HG03280 (cell line): ENCODE measurements around the gene SBNO1.
"Not testable (repeated sequence)": the region's sequence is repeated elsewhere in the genome, so short reads cannot be mapped to it uniquely, and the experiment has no call there.

Experiments used
- ATAC-seq: cut with Tn5 transposase; IDR thresholded peaks from one replicate; pipeline ENCODE4 v1.9.1; 2021; ENCODE audit warnings: mild to moderate bottlenecking, moderate library complexity; ENCODE audit not compliant: unreplicated experiment

Gene SBNO1

DNA sequence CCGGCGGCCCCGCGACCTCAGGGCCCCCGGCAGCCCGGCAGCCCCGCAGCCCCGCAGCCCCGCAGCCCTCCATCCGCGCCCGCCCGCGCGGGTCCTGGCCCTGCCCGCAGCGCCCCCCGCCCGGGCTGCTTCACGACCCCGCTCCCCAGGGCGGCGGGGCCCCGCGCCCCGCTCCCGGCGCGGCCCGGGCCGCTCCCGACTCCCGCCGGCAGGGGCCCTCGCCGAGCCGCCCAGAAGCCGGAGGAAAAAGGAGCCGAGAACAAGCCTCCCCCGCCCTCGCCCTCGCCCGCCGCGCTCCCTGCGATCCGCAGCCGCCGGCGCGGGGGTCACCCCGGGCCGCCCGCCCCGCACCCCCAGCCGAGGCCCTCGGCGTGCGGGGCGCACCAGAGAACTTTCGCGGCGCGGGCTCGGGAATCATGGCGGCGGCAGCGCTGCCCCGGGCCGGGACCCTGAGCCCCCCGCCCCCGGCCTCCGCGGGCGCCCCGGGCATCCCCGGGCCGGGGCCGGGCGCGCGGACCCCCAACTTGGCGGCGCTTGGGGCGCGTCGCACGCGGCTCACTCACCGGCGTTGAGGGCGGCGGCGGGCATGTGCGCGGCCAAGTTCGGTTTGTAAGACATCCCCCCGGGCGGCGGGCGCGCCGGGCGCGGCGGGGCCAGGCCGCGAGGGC is 93.5 kb downstream of the SBNO1 start:
- peak; percentile 69 for ATAC-seq

- peak; percentile 9 for ATAC-seq
Observed at GRCh38 chr12:123270214-123271000, 94.2 kb downstream of the SBNO1 start.

- no peak for ATAC-seq
Observed at GRCh38 chr12:123269896-123270213, 94.8 kb downstream of the SBNO1 start.

DNA sequence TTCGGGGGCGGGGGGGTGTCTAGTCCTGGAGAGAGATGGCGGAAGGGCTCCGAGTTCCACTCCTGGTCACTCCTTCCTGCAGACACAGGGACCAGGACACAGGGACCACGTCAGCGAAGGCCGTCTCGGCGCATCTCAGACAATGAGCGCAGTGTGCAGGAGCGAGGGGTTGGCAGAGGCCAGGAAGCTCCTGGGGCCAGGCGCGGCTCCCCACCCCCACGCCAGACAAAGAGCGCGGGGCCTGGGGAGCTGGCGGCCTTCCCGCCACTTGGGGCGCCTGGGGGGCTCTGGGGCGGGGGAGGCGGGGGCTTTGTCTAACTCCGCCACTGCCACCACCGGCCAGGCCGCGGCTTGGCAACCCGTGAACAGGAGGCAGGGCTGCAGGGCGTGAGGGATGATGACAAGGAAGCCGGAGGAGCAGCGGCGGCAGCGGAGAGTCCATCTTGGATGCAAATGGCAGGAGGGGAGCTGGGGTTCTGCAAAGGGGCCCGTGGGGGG is 95.2 kb downstream of the SBNO1 start:
- no peak for ATAC-seq

- no peak for ATAC-seq
Observed at GRCh38 chr12:123268850-123269249, 95.8 kb downstream of the SBNO1 start.

DNA sequence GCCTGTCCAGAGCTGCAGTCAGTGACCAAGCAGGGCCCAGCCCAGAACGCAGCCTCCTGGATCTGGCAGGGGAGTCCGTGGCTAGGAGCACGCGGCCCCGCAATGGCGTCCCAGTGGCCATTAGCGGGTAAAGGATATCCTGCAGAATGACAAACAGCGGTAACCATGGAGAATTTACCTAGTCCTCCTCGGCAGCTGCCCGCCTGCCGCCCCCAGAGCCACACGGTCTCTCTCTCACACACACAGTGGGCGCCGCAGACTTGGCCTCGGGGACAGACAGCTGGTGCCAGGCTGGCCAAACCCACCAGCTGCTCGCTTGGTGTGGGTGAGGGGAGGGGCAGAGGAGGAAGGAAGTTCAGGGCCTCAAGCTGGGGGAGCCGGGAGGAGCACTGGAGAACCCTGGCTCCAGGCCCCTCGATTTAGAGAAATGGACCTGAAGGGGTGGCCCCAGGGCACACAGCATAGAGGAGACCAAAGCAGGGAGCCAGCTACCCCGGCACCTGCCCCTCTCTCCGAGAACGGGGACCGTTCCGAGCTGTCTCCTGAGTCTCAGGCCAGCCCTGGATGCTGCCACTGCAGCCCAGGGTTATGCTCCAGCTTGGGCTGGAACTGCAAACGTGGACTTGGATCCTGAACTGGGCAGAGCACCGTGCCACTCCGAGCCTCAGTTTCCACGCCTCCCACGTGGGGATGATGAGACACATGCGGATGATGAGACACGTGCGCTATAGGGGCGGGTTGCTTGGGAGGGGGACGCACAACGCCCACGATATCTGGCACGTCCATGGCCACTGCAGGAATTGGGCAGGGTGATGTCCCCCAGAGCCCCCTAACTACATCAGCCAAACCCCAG is 96.4 kb downstream of the SBNO1 start:
- ATAC-seq = no peak

DNA sequence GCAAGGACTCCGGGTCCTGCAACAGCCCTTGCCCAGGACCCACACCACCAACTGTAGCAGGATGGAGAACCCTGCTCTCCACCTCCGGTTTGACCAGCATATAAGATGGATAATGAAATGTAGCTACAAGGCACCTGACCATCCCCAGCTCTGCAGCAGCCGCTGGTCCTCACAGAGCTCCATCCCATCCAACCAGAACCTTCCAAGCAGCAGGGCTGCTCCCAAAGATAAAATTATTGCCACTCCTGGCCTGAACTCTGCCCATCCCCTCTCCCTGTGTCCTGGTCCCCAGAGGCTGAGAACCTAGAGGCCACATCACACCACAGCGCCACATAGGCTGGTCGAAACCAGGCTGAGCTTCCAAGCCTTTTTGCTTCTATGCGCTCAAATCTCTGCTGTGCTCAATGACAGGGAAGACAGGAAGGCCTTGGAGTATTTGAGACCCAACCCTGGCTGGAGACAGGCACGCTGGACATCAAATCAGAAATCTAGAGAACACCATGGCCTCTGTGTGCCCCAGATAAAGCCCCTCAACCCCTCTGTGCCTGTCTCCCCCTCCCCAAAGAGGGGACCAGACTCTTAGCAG is 97.2 kb downstream of the SBNO1 start:
- ATAC-seq = no peak

- no peak for ATAC-seq
Observed at GRCh38 chr12:123266679-123267277, 97.9 kb downstream of the SBNO1 start.

DNA sequence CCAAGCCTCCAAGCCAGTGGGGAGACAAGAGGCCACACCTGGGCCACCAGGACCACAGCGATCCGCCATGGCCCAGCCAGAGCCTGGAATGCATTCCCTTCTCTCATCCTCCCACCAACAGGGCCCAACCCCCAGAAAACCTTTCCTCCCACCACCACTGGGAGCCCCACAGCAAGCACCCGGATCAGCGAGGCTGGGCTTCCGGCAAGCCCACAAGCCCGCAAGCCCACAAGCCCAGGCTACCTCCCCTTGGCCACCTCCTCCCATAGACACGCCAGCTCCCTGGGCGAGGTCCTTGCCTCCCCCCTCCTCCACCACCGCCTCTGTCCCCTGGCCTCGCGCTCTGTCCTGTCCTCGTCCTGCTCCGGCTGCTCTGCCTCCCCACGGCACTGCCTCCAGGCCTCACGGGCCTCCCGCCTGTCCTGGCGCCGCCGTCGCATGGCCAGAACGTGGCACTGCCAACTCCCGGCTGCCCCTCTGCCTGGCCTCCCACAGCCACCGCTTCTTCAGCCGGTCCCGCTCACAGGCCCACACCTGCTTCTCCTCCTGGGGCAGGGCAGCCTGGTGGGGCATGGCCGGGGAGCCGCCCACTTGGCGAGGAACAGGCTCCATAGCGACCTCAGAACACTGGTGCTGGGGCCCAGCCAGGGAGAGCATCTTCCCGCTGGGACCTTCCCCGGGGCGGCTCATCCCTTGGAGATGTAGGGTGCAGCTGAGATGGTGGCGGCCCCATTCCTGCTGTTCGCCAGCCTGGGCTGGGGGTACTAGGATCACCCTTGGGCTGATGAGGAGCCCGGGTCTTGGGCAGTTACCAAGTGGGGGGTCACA is 98.6 kb downstream of the SBNO1 start:
- ATAC-seq = no peak

GRCh38 chr12:123264642-123265041 is 100.0 kb downstream of the SBNO1 start:
- ATAC-seq = no peak

- ATAC-seq = no peak
Observed at GRCh38 chr12:123263196-123263817, 101.3 kb downstream of the SBNO1 start.

- ATAC-seq = no peak
Observed at GRCh38 chr12:123261196-123261595, 103.5 kb downstream of the SBNO1 start.

DNA sequence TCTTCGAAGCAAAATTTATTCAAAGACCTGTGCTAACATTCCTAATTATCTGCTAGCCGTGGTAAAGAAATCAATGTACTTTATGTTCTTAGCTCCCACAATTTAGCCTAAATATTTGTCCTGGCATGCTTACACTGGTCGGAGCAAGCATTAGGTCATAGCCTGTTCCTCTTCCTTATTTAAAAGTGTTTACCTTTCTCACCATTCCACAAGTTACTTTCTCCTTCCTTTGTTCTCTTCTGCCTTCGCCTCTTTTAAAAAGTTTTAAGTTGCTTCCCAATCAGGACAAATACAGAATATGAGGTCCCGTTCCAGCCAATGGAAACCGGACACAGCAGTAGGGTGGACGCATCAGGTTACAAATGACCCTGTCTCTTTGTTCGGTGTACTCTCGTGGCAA is 104.6 kb downstream of the SBNO1 start:
- ATAC-seq = no peak

- no peak for ATAC-seq
Observed at GRCh38 chr12:123258593-123258992, 106.1 kb downstream of the SBNO1 start.

- no peak for ATAC-seq
Observed at GRCh38 chr12:123254853-123255446, 109.7 kb downstream of the SBNO1 start.

DNA sequence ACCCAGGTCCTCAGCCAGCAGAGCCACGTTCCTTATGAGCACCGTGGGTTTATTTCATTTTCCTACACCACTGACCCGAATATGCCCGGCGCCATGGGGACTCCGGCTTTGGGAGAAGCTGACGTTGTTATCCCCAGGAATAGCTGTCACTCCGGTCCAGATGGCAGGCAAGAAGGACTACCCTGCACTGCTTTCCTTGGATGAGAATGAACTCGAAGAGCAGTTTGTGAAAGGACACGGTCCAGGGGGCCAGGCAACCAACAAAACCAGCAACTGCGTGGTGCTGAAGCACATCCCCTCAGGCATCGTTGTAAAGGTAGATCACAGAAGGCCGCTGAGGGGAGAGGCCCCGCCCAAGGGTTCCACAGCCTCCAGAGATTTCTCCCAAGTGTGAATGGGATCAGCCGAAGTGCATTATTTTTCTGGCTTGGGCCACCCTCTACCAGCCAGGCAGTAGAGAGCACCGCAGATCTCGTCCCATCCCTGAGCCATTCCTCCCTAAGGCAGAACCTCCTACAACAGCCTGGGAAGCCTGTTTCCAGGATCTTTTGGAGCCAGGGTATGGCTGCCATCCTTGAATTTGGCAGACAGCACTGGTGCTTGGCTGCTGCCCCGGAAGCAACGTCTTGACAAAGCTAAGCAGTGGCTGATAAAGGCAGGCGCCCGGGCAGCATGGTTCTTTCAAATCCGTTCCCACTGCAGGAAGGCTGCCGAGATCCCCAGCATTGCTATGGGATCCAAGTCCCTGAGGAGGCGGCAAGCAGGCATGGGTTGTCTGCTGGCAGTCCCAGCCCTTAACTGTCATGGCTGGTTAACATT is 110.8 kb downstream of the SBNO1 start:
- no peak for ATAC-seq

DNA sequence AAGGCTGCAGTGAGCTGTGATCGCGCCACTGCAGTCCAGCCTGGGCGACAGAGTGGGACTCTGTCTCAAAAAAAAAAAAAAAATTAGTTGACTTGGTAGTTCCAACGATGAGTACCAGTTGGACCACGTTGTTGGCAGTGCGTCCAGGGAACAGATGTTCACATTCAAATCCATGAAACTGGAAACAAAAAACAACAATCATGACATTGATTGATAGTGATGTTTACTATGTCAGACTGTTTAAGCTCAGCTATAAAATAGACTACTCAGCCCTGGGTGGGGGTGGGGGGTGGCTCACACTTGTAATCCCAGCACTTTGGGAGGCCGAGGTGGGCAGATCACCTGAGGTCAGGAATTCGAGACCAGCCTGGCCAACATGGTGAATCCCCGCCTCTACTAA is 112.3 kb downstream of the SBNO1 start:
- not testable (repeated sequence) for ATAC-seq

GRCh38 chr12:123251403-123252076 is 113.1 kb downstream of the SBNO1 start:
- ATAC-seq = no peak
